Activated CD8-positive, alpha-beta memory T cell treated with anti-CD3 and anti-CD28 coated beads, Interleukin-2, amount 50 U/mL, for 24 hours (primary cell): ENCODE measurements around the gene GRIA2.

Source experiments
- DNase-seq: peaks from one replicate; pipeline ENCODE4 v3.0.0-alpha.2; 2020; ENCODE audit errors: extremely low read depth

GRIA2 gene

DNA sequence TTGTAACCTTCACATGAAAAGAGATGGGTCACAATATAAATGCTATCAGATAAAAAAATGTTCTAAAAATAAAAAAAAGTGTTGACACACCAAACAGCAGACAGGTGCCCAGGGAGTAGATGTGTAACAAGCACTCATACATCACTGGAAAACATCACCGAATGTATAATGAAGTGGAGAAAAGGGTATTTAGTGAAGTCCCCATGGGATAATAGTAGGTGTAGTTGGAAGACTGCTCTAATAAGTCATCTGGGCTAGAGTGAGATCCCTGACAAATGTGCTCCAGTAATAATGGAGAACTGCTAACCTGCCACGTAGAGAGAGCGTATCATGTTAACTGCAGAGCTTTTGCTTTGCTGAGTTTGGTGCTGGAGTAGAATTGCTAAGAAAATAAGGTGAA lies 152.0 kb downstream of the GRIA2 start:
- no peak for DNase-seq

DNA sequence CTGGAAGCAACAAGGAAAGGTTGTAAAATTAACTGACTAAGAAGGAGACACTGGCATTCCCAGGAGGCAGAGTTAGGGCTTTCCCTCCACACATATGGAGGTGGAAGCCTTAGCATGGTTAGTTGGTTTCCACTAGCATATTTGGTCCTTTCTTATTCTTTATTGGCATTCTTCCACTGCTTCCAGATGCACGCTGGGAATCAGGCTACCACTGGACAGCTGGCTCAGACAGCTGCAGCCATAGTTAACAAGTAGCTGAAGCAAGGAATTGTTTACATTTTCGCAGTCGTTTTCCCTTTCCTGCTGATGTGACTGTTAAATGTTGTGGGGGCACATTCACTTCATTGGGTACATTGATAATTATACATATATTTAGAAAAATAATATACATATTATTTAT lies 169.2 kb downstream of the GRIA2 start:
- no peak for DNase-seq

DNA sequence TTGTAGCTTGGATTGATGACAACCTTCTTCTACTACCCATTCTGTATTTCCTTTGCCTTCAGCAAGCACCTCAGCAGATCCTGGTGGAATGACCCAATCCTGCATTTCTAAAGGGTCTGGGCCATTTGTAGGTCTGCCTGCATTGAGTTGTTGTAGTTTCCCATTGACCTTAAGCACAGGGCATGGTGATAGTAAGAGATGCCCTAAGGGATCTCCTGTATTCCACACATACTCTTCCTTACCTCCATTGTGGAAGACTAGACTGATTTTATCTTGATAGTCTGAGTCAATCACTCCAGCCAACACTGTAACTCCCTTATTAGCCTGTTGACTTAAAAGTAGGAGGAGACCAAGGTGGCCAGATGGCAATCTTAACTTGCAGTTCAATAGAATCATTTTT lies 184.5 kb downstream of the GRIA2 start:
- DNase-seq, result no peak
